ENCODE measurements around the gene DRD2. TPM values are rescaled to one million over a fixed set of nuclear protein-coding genes. Genes with fewer than 3 reads are reported as not detected.

DRD2 gene
- total RNA-seq, 1 experiment from 2014 or later: 0.28 TPM

- Mint-ChIP-seq H3K27ac (ENCODE audit: low read depth, unreplicated experiment) (no peak overlapping the region), H3K4me1 (ENCODE audit: insufficient read depth, unreplicated experiment) (peaks cover 5% of the 10 kb centered on the region)
Measured at GRCh38 chr11:113477321-113477720, 2.1 kb upstream of the DRD2 start.

DNA sequence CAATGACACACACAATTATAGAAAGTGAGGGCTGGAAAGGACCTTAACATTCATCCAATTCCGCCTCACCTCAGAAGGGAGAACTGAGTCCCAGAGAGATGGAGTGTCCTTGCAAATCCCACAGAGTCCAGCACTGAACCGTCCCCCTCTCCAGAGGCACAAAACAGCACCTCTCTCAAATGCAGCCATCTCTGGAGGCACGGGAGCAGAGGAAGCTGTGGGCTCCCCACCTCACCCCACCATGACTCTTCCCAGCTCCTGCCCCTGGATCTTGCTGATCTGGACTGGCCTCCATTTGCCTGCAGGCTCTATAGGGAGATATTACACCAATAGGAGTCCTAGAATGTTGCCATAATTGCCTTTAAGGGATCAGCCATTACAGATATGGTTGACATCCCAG, 1.4 kb upstream of the DRD2 start:
- H3K27me3 Mint-ChIP-seq (ENCODE audit: insufficient read depth, unreplicated experiment): peaks cover 52% of the 10 kb centered on the region
- intact Hi-C loops (cut with micrococcal nuclease): no loop called here

More at GRCh38 chr11:113477321-113477720, 2.1 kb upstream of the DRD2 start:
- Mint-ChIP-seq H3K36me3 (ENCODE audit: insufficient read depth, unreplicated experiment) (no peaks in the 10 kb centered on the region), H3K27me3 (ENCODE audit: insufficient read depth, unreplicated experiment) (peaks cover 52% of the 10 kb centered on the region), H3K4me3 (ENCODE audit: unreplicated experiment) (no peak overlapping the region), H3K9me3 (ENCODE audit: unreplicated experiment) (no peaks in the 10 kb centered on the region)
- POLR2A ChIA-PET: no interaction called here
- intact Hi-C loops (cut with micrococcal nuclease): no loop called here
- CTCF ChIA-PET: interaction anchor here (2.4 kb wide), 1 partner anchor 17 kb away, joined by 9 read pairs; no protein-coding TSS in a partner anchor
- no TSS peak for BruUV-seq (replicated peaks)
- no peak for TF ChIP-seq CTCF (IDR thresholded peaks at IDR 0.05; ENCODE audit: unreplicated experiment)
- no peak for DNase-seq (ENCODE audit: unreplicated experiment)

GRCh38 chr11:113474362-113475159, 637 bp downstream of the DRD2 start:
- Mint-ChIP-seq H3K4me3 (ENCODE audit: unreplicated experiment) (peak overlapping the region; percentile 43), H3K4me1 (ENCODE audit: insufficient read depth, unreplicated experiment) (peaks cover 2% of the 10 kb centered on the region), H3K27me3 (ENCODE audit: insufficient read depth, unreplicated experiment) (peaks cover 41% of the 10 kb centered on the region), H3K9me3 (ENCODE audit: unreplicated experiment) (no peaks in the 10 kb centered on the region), H3K27ac (ENCODE audit: low read depth, unreplicated experiment) (no peak overlapping the region), H3K36me3 (ENCODE audit: insufficient read depth, unreplicated experiment) (no peaks in the 10 kb centered on the region)
- POLR2A ChIA-PET: interaction anchor here (0.6 to 1.6 kb wide), 2 partner anchors 52 to 127 kb away, joined by 3 to 4 read pairs; no protein-coding TSS in a partner anchor
- TF ChIP-seq CTCF (IDR thresholded peaks at IDR 0.05; ENCODE audit: unreplicated experiment): no peak
- peak; percentile 87 for DNase-seq (ENCODE audit: unreplicated experiment)
- CTCF ChIA-PET: interaction anchor here (0.6 to 1.2 kb wide), 4 partner anchors 25 to 158 kb away, joined by 3 to 4 read pairs (median 4); no protein-coding TSS in a partner anchor
- BruUV-seq (replicated peaks): no TSS peak
- intact Hi-C loops (cut with micrococcal nuclease): no loop called here

More for the DNA sequence above, 1.4 kb upstream of the DRD2 start:
- POLR2A ChIA-PET: no interaction called here
- no peak for TF ChIP-seq CTCF (IDR thresholded peaks at IDR 0.05; ENCODE audit: unreplicated experiment)
- H3K9me3 Mint-ChIP-seq (ENCODE audit: unreplicated experiment): no peaks in the 10 kb centered on the region
- DNase-seq (ENCODE audit: unreplicated experiment): no peak
- peaks cover 5% of the 10 kb centered on the region for H3K4me1 Mint-ChIP-seq (ENCODE audit: insufficient read depth, unreplicated experiment)
- CTCF ChIA-PET: interaction anchor here (2.4 kb wide), 1 partner anchor 18 kb away, joined by 9 read pairs; no protein-coding TSS in a partner anchor
- BruUV-seq (replicated peaks): no TSS peak
- no peak overlapping the region for H3K27ac Mint-ChIP-seq (ENCODE audit: low read depth, unreplicated experiment)
- no peak overlapping the region for H3K4me3 Mint-ChIP-seq (ENCODE audit: unreplicated experiment)
- no peaks in the 10 kb centered on the region for H3K36me3 Mint-ChIP-seq (ENCODE audit: insufficient read depth, unreplicated experiment)

DNA sequence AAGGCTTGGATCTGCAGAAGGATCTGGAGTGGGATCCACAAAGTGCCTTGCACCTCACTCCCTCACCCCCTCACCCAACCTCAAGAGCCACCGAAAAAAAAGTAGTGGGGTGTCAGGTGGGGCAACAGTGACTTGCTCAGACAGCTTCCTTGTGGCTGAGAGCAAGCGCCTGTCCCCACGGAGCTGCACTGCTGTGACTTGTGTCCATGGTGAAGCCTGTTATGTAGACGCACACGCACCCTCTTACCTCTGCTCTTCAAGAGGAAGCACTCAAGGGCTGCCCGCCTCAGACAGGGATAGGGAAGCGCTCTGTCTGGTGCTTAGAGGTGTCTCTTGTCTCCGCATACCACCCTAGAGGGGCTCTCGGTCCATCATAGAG, 1.2 kb downstream of the DRD2 start:
- Mint-ChIP-seq H3K4me3 (ENCODE audit: unreplicated experiment) (peak overlapping the region; percentile 43), H3K9me3 (ENCODE audit: unreplicated experiment) (no peaks in the 10 kb centered on the region), H3K4me1 (ENCODE audit: insufficient read depth, unreplicated experiment) (no peaks in the 10 kb centered on the region), H3K36me3 (ENCODE audit: insufficient read depth, unreplicated experiment) (no peaks in the 10 kb centered on the region), H3K27me3 (ENCODE audit: insufficient read depth, unreplicated experiment) (peaks cover 41% of the 10 kb centered on the region), H3K27ac (ENCODE audit: low read depth, unreplicated experiment) (no peak overlapping the region)
- TF ChIP-seq CTCF (IDR thresholded peaks at IDR 0.05; ENCODE audit: unreplicated experiment): no peak
- intact Hi-C loops (cut with micrococcal nuclease): no loop called here
- no peak for DNase-seq (ENCODE audit: unreplicated experiment)
- BruUV-seq (replicated peaks): no TSS peak
- CTCF ChIA-PET: interaction anchor here (0.6 to 0.8 kb wide), 3 partner anchors 26 to 157 kb away, joined by 3 to 4 read pairs (median 4); no protein-coding TSS in a partner anchor
- POLR2A ChIA-PET: interaction anchor here (0.6 to 1.6 kb wide), 2 partner anchors 126 to 183 kb away, joined by 3 to 4 read pairs; no protein-coding TSS in a partner anchor
